Measurements from ENCODE around the gene ORAI3. TPM values are rescaled to one million over a fixed set of nuclear protein-coding genes. Genes with fewer than 3 reads are reported as not detected.

ORAI3 gene
- total and polyA plus RNA-seq, 2 of the 13 experiments (the other 11 are each of a cell fraction or from before 2014, with no cell fraction given): 11.4 to 32.0 TPM

DNA sequence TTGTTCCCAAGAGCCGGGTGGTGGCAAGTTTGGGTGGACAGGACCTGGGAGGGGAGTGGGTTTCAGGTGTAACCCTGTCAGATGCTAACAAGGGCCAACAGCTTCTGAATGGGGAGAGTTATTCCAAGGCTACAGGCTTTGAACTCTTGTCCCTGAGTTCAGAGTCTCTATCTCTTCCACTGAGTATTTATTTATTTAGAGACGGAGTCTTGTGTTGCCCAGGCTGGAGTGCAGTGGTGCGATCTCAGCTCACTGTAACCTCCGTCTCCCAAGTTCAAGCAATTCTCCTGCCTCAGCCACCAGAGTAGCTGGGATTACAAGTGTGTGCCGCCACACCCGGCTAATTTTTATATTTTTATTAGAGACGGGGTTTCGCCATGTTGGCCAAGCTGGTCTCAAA lies 6.1 kb downstream of the ORAI3 start (continued):
- TF ChIP-seq, protein P1, sequence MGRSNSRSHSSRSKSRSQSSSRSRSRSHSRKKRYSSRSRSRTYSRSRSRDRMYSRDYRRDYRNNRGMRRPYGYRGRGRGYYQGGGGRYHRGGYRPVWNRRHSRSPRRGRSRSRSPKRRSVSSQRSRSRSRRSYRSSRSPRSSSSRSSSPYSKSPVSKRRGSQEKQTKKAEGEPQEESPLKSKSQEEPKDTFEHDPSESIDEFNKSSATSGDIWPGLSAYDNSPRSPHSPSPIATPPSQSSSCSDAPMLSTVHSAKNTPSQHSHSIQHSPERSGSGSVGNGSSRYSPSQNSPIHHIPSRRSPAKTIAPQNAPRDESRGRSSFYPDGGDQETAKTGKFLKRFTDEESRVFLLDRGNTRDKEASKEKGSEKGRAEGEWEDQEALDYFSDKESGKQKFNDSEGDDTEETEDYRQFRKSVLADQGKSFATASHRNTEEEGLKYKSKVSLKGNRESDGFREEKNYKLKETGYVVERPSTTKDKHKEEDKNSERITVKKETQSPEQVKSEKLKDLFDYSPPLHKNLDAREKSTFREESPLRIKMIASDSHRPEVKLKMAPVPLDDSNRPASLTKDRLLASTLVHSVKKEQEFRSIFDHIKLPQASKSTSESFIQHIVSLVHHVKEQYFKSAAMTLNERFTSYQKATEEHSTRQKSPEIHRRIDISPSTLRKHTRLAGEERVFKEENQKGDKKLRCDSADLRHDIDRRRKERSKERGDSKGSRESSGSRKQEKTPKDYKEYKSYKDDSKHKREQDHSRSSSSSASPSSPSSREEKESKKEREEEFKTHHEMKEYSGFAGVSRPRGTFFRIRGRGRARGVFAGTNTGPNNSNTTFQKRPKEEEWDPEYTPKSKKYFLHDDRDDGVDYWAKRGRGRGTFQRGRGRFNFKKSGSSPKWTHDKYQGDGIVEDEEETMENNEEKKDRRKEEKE (IDR thresholded peaks at IDR 0.05): no peak
- TF ChIP-seq DZIP1 (CRISPR knock-in tag; IDR thresholded peaks at IDR 0.05) (no peak), SATB2 (CRISPR knock-in tag; IDR thresholded peaks at IDR 0.05) (no peak), ZBTB25 (CRISPR knock-in tag; IDR thresholded peaks at IDR 0.05) (0 out of 2 replicates have a peak, but pooled peaks have one; percentile 2), ZBTB7A (CRISPR knock-in tag; IDR thresholded peaks at IDR 0.05) (0 out of 2 replicates have a peak, but pooled peaks have one; percentile 1), PAX8 (CRISPR knock-in tag; IDR thresholded peaks at IDR 0.05; ENCODE audit: borderline replicate concordance) (no peak), ZBTB39 (CRISPR knock-in tag; IDR thresholded peaks at IDR 0.05) (0 out of 2 replicates have a peak, but pooled peaks have one; percentile 18), ZFX (CRISPR knock-in tag; IDR thresholded peaks at IDR 0.05; ENCODE audit: low read depth) (peak; percentile 40; the same call in 1 of the 2 replicates), SRSF1 (optimal IDR thresholded peaks at IDR 0.05; ENCODE audit: low read depth, low read length) (no peak), ZNF432 (CRISPR knock-in tag; IDR thresholded peaks at IDR 0.05; ENCODE audit: borderline replicate concordance) (no peak), MTA3 (CRISPR knock-in tag; IDR thresholded peaks at IDR 0.05) (no peak), FOXC1 (CRISPR knock-in tag; IDR thresholded peaks at IDR 0.05; ENCODE audit: borderline replicate concordance) (no peak; the same call in 1 of the 2 replicates), PHF21A (CRISPR knock-in tag; IDR thresholded peaks at IDR 0.05) (peak; percentile 70), MED13 (CRISPR knock-in tag; IDR thresholded peaks at IDR 0.05) (no peak), EP300 (IDR thresholded peaks at IDR 0.05; ENCODE audit: low read depth in 2 of 2, low read length in 2 of 2) (peak in 1 of 2 experiments; percentile 39; a peak in 2 of 4 replicates), EP300 (CRISPR knock-in tag; IDR thresholded peaks at IDR 0.05; ENCODE audit: borderline replicate concordance) (no peak), ZBTB1 (CRISPR knock-in tag; IDR thresholded peaks at IDR 0.05; ENCODE audit: borderline replicate concordance) (no peak), ZNF570 (CRISPR knock-in tag; IDR thresholded peaks at IDR 0.05; ENCODE audit: borderline replicate concordance) (no peak), AGO2 (optimal IDR thresholded peaks at IDR 0.05; ENCODE audit: low read depth, low read length) (no peak)
- TF ChIP-seq, protein P2, sequence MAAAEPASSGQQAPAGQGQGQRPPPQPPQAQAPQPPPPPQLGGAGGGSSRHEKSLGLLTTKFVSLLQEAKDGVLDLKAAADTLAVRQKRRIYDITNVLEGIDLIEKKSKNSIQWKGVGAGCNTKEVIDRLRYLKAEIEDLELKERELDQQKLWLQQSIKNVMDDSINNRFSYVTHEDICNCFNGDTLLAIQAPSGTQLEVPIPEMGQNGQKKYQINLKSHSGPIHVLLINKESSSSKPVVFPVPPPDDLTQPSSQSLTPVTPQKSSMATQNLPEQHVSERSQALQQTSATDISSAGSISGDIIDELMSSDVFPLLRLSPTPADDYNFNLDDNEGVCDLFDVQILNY (CRISPR knock-in tag; conservative IDR thresholded peaks at IDR 0.05): no peak
